ENCODE results near the gene TAF11L8.
"Not testable (repeated sequence)": the region's sequence is repeated elsewhere in the genome, so short reads cannot be mapped to it uniquely, and the experiment has no call there.

DNA sequence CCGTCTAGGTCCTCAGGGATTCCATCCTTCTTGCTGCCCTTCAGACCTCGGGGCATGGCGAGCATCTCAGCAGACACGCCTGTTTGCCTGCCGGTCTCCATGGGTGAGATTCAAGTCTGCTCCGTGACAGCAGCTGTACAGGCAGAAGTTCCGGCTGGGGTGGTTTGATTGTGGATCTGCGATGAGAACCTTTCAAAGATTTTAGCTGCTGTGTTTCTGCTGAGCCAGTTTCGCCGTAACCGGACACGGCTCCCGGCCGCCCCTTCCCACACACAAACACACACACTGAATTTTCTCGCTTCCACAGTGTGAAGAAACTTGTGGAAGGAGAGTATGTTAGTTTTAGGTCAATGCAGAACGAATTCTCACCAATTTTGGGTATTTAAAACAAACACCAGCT lies 5.1 kb downstream of the TAF11L8 start, which contains the start of gene TAF11L7:
- TF ChIP-seq, protein P1, sequence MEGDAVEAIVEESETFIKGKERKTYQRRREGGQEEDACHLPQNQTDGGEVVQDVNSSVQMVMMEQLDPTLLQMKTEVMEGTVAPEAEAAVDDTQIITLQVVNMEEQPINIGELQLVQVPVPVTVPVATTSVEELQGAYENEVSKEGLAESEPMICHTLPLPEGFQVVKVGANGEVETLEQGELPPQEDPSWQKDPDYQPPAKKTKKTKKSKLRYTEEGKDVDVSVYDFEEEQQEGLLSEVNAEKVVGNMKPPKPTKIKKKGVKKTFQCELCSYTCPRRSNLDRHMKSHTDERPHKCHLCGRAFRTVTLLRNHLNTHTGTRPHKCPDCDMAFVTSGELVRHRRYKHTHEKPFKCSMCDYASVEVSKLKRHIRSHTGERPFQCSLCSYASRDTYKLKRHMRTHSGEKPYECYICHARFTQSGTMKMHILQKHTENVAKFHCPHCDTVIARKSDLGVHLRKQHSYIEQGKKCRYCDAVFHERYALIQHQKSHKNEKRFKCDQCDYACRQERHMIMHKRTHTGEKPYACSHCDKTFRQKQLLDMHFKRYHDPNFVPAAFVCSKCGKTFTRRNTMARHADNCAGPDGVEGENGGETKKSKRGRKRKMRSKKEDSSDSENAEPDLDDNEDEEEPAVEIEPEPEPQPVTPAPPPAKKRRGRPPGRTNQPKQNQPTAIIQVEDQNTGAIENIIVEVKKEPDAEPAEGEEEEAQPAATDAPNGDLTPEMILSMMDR (conservative IDR thresholded peaks at IDR 0.05; ENCODE audit: low read depth, low read length) = not testable (repeated sequence)
- TF ChIP-seq EZH2 (IDR thresholded peaks at IDR 0.05; ENCODE audit: borderline replicate concordance, low read depth, low read length, poor library complexity, severe bottlenecking) = not testable (repeated sequence)
